Effector CD8-positive, alpha-beta T cell (primary cell): ENCODE results near the gene NEDD4L.
"Not testable (repeated sequence)": the region's sequence is repeated elsewhere in the genome, so short reads cannot be mapped to it uniquely, and the experiment has no call there.

Experiments
- DNase-seq: peaks from one replicate; lab custom pipeline; 2025; lab: John Stamatoyannopoulos, UW

Gene NEDD4L

GRCh38 chr18:58418361-58418760, 374.3 kb downstream of the NEDD4L start:
- DNase-seq: no peak

- no peak for DNase-seq
Observed at GRCh38 chr18:58419587-58420199, 375.7 kb downstream of the NEDD4L start.

- DNase-seq: no peak
Observed at GRCh38 chr18:58426611-58427010, 382.6 kb downstream of the NEDD4L start.

GRCh38 chr18:58427321-58427720, 383.3 kb downstream of the NEDD4L start:
- no peak for DNase-seq

GRCh38 chr18:58429442-58429841, 385.4 kb downstream of the NEDD4L start:
- DNase-seq: no peak

GRCh38 chr18:58431215-58431614, 387.2 kb downstream of the NEDD4L start:
- DNase-seq: no peak

- DNase-seq: no peak
Observed at GRCh38 chr18:58432050-58432727, 388.2 kb downstream of the NEDD4L start.

GRCh38 chr18:58435221-58436005, 391.4 kb downstream of the NEDD4L start:
- not testable (repeated sequence) for DNase-seq

- DNase-seq: no peak
Observed at GRCh38 chr18:58438161-58438957, 394.3 kb downstream of the NEDD4L start.

GRCh38 chr18:58438958-58439300, 394.9 kb downstream of the NEDD4L start:
- DNase-seq: no peak

- no peak for DNase-seq
Observed at GRCh38 chr18:58443671-58444070, 399.6 kb downstream of the NEDD4L start.

GRCh38 chr18:58446391-58447060, 402.5 kb downstream of the NEDD4L start:
- no peak for DNase-seq

- no peak for DNase-seq
Observed at GRCh38 chr18:58447402-58448095, 403.5 kb downstream of the NEDD4L start.

- DNase-seq: no peak
Observed at GRCh38 chr18:58449464-58449863, 405.4 kb downstream of the NEDD4L start.
